HCT116 (cell line): ENCODE data around the gene SELENOM.

ENCODE experiments used
- CEBPB ChIP-seq: IDR thresholded peaks from 2 replicates; pipeline ENCODE4 v1.6.1; 2012; ENCODE audit warnings: low read depth
- CTCF ChIP-seq, 3 experiments: fragments of 200-600 bp in 1 of 3; sonication (generic) in 1 of 3; IDR thresholded peaks in 2 of 3; conservative IDR thresholded peaks in 1 of 3; 2 replicates each; pipeline ENCODE4 v1.5.1; 2012 to 2017; ENCODE audit warnings: low read depth in 2 of 3, low read length in 2 of 3, antibody characterized with exemption in 1 of 3, borderline replicate concordance in 1 of 3, control low read depth in 1 of 3, mild to moderate bottlenecking in 1 of 3, mixed read lengths in 1 of 3, mixed run types in 1 of 3, moderate library complexity in 1 of 3; ENCODE audit not compliant: insufficient read depth in 1 of 3
- EZH2 ChIP-seq: fragments of 200-600 bp; sonication (generic); IDR thresholded peaks from 2 replicates; pipeline ENCODE4 v1.6.1; 2017; ENCODE audit warnings: antibody characterized with exemption, mixed run types
- FOSL1 ChIP-seq: IDR thresholded peaks from 2 replicates; pipeline ENCODE4 v1.6.1; 2012; ENCODE audit warnings: low read depth
- POLR2A ChIP-seq: IDR thresholded peaks from 2 replicates; pipeline ENCODE4 v1.7.0; 2011; ENCODE audit warnings: borderline replicate concordance; ENCODE audit not compliant: insufficient read depth, insufficient read length; ENCODE audit errors: extremely low read depth
- POLR2AphosphoS5 ChIP-seq: IDR thresholded peaks from 2 replicates; pipeline ENCODE4 v1.6.1; 2011; ENCODE audit warnings: mild to moderate bottlenecking, low read depth, low read length, moderate library complexity
- REST ChIP-seq: IDR thresholded peaks from 2 replicates; pipeline ENCODE4 v1.6.1; 2012; ENCODE audit warnings: low read depth
- SIN3A ChIP-seq: IDR thresholded peaks from 2 replicates; pipeline ENCODE4 v1.6.1; 2012; ENCODE audit warnings: low read depth
- YY1 ChIP-seq: IDR thresholded peaks from 2 replicates; pipeline ENCODE4 v1.6.1; 2011; ENCODE audit warnings: low read length, low read depth, moderate library complexity, mild to moderate bottlenecking; ENCODE audit not compliant: insufficient replicate concordance; ENCODE audit errors: extremely low read depth
- ZNF274 ChIP-seq: fragments of 200-500 bp; sonication (Bioruptor generic); IDR thresholded peaks from 2 replicates; pipeline ENCODE4 v1.6.1; 2014; ENCODE audit warnings: mild to moderate bottlenecking, low read depth, low read length, inconsistent platforms

- TF ChIP-seq POLR2AphosphoS5 (no peak), CTCF (IDR thresholded peaks at IDR 0.05 in 2 of 3, conservative IDR thresholded peaks at IDR 0.05 in 1 of 3; ENCODE audit: borderline replicate concordance in 1 of 3, insufficient read depth in 1 of 3, low read depth in 2 of 3, low read length in 2 of 3) (no peak), EZH2 (no peak), CEBPB (no peak), ZNF274 (no peak), SIN3A (no peak), POLR2A (no peak), YY1 (no peak), REST (no peak), FOSL1 (no peak)
Observed at GRCh38 chr22:31090217-31091085, 16.9 kb downstream of the SELENOM start.
